Mammary epithelial cell (primary cell): ENCODE data around the gene PIGP.

ENCODE experiments used
- EZH2 ChIP-seq: IDR thresholded peaks from 2 replicates; pipeline ENCODE4 v1.6.1; 2012; ENCODE audit warnings: low read length, inconsistent platforms, borderline replicate concordance
- TF ChIP-seq, protein P1 (sequence below), 2 donors: IDR thresholded peaks in 1 of 2; conservative IDR thresholded peaks in 1 of 2; 2 replicates each; pipeline ENCODE4 v1.5.1; 2011 to 2012; ENCODE audit warnings: inconsistent platforms in 2 of 2, low read length in 2 of 2, mild to moderate bottlenecking in 2 of 2, control low read depth in 1 of 2, low read depth in 1 of 2; ENCODE audit not compliant: insufficient read depth in 1 of 2; ENCODE audit errors: extremely low read depth in 1 of 2

DNA sequence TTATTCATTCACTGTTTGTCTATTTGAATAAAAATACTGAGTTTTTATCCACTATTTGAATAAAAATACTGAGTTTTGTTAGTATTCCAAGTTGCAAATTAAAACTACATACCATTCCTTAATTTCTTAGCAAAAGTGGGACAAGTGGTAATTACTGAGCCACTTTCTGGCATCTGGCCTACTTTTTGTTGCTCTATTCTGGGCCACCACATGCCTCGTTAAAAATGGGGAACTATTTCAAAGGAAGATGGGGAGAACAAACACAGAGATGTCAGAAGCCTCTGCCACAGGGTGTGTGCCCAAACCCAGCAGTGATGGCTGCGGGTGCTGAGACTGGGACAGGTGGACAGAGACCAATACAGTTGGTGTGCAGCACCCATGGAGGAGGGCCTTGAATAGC is 14.6 kb downstream of the PIGP start:
- TF ChIP-seq, protein P1, sequence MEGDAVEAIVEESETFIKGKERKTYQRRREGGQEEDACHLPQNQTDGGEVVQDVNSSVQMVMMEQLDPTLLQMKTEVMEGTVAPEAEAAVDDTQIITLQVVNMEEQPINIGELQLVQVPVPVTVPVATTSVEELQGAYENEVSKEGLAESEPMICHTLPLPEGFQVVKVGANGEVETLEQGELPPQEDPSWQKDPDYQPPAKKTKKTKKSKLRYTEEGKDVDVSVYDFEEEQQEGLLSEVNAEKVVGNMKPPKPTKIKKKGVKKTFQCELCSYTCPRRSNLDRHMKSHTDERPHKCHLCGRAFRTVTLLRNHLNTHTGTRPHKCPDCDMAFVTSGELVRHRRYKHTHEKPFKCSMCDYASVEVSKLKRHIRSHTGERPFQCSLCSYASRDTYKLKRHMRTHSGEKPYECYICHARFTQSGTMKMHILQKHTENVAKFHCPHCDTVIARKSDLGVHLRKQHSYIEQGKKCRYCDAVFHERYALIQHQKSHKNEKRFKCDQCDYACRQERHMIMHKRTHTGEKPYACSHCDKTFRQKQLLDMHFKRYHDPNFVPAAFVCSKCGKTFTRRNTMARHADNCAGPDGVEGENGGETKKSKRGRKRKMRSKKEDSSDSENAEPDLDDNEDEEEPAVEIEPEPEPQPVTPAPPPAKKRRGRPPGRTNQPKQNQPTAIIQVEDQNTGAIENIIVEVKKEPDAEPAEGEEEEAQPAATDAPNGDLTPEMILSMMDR (conservative IDR thresholded peaks at IDR 0.05 in 1 of 2, IDR thresholded peaks at IDR 0.05 in 1 of 2; ENCODE audit: extremely low read depth in 1 of 2, insufficient read depth in 1 of 2, low read depth in 1 of 2, low read length in 2 of 2), result no peak
- no peak for TF ChIP-seq EZH2
